Measurements from ENCODE around the gene MOSMO. TPM values are rescaled to one million over a fixed set of nuclear protein-coding genes. Genes with fewer than 3 reads are reported as not detected.

MOSMO gene
- total RNA-seq, result 3.8 TPM

DNA sequence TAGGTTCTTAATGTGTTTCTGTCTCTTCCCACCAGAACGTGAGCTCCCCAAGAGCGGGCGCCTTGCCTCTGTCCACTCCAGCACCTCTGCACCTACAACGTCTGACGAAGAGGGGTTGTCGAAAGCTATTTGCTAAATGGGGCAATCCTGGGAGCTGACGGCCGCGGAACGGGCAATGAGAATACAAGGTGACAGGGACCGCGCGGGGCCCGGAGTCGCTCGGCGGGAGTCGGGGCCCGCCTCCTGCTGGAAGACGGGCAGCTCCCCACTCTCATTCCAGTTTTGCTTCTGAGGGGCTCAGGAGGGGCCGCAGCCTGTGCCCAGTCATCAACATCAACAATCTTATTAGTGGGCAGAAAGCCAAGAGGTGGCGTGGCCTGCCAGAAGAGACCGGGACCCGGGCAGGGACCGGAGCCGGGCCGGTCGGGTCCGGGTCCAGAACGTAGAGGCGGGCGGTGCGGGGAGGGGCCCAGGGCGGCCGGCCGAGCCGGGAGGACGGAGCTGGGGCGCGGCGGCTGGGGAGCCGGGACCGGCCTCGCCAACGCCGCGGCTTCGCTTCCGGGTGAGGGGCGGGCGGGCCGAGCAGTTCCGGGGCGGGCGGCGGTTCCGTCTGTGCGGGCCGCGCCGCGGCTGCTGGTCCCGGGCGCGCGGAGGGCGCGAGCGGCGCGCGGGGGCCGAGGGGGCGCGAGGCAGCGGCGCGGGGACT lies at the start of gene MOSMO:
Gene MOSMO (plus strand): TSS at position 603 of the 706 bp plus-strand sequence. CDS start 191 bp downstream, outside the sequence.
- Histone ChIP-seq H3K4me1 (ENCODE audit: insufficient read depth, low read length) (peaks cover 23% of the 10 kb centered on the region), H3K27me3 (ENCODE audit: insufficient read depth, low read length) (no peaks in the 10 kb centered on the region), H3K4me3 (ENCODE audit: low read length) (peak within 1 kb of the TSS; percentile 84), H3K9me3 (ENCODE audit: low read depth, low read length) (no peaks in the 10 kb centered on the region)

DNA sequence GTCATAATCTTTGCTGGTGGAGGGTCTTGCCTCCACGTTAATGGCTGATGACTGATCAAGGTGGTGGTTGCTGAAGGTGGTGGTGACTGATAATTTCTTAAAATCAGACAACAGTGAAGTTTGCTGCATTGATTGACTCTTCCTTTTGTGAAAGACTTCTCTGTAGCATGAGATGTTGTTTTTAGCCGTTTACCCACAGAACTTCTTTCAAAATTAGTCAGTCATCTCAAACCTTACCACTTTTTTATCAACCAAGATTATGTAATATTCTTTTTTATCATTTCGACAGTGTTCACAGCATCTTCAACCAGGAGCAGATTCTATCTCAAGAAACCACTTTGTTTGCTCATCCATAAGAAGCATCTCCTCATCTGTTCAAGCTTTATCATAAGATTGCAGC lies 48.9 kb upstream of the MOSMO start:
- Histone ChIP-seq H3K9me3 (ENCODE audit: low read depth, low read length) (no peaks in the 10 kb centered on the region), H3K4me3 (ENCODE audit: low read length) (no peak overlapping the region), H3K27me3 (ENCODE audit: insufficient read depth, low read length) (no peaks in the 10 kb centered on the region), H3K4me1 (ENCODE audit: insufficient read depth, low read length) (peaks cover 9% of the 10 kb centered on the region)

DNA sequence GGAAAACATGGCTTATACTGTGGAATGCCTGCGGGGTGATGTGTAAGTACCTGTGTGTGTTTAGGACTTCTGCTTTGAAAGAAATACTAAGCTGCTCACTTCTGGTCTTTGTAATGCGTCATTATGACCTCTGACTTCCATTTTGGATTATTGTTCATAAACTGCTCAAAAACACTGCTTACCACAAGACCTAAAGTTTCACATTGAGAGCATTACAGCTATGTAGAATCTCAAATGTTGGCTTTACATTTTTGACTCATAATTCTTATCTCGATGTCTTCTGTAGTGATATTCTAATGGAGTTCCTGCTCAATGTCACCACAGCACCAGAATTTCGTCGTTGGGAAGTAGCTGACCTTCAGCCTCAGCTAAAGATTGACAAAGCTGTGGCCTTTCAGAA lies 45.4 kb upstream of the MOSMO start:
- Histone ChIP-seq H3K4me1 (ENCODE audit: insufficient read depth, low read length) (no peaks in the 10 kb centered on the region), H3K27me3 (ENCODE audit: insufficient read depth, low read length) (no peaks in the 10 kb centered on the region), H3K4me3 (ENCODE audit: low read length) (no peak overlapping the region)

DNA sequence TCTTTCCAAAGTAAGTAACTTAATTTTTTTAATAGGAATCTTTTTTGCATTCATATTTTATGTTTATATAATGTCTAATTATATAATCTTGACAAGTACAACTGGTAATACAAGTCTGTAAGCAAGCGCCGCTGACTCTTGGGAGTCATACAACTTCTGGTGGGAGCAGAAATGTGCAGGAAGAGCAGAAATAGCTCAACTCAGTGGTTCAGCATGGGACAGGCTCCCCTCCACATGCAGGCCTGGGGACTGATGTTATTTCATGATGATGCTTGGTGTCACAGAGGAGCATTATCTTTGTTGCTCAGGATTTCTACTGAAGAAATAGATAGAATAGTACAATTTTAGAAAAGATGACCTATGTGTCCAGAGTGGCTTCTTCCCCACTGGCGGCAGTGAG lies 44.0 kb upstream of the MOSMO start:
- H3K4me1 ChIP-seq (ENCODE audit: insufficient read depth, low read length), result no peaks in the 10 kb centered on the region
- no peaks in the 10 kb centered on the region for H3K9me3 ChIP-seq (ENCODE audit: low read depth, low read length)
- H3K4me3 ChIP-seq (ENCODE audit: low read length), result no peak overlapping the region
- no peaks in the 10 kb centered on the region for H3K27me3 ChIP-seq (ENCODE audit: insufficient read depth, low read length)

More for the DNA sequence above, 45.4 kb upstream of the MOSMO start:
- H3K9me3 ChIP-seq (ENCODE audit: low read depth, low read length), result no peaks in the 10 kb centered on the region

DNA sequence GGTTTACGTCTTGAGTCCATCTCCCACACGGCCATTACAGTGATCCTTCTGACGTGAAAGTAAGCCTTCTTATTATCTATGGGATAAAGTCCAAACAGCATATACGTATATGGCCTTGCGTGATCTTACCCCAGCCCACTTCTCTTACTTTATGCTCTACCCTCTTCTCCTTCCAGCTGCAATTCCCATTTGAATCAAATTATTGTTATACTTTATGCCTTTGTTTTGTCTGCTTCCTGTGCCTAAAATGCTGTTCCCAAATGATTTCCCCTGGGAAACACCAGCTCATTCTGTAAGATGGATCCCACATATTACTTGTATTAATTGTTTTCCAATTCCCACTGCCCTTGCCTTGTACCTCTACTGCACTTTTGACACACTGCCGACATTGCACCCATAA lies 43.6 kb upstream of the MOSMO start:
- H3K27me3 ChIP-seq (ENCODE audit: insufficient read depth, low read length), result no peaks in the 10 kb centered on the region
- no peak overlapping the region for H3K4me3 ChIP-seq (ENCODE audit: low read length)
- H3K9me3 ChIP-seq (ENCODE audit: low read depth, low read length), result no peaks in the 10 kb centered on the region
- H3K4me1 ChIP-seq (ENCODE audit: insufficient read depth, low read length), result no peaks in the 10 kb centered on the region

DNA sequence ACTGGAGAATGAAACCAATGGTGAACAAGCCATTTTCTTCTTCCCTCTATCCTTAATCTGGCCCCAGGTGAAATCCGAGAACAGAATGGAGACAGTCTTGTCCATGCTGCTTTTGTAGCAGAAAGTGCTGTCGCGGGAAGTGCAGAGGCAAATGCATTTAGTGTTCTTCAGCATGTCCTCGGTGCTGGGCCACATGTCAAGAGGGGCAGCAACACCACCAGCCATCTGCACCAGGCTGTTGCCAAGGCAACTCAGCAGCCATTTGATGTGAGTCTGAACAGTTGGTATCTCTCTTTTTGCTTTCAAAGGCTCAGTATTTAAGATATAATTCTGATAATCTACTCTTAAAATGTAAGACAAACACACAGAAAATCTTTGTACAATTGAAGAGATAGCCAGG lies 36.1 kb upstream of the MOSMO start:
- Histone ChIP-seq H3K4me3 (ENCODE audit: low read length) (no peak overlapping the region), H3K9me3 (ENCODE audit: low read depth, low read length) (no peaks in the 10 kb centered on the region), H3K27me3 (ENCODE audit: insufficient read depth, low read length) (no peaks in the 10 kb centered on the region), H3K4me1 (ENCODE audit: insufficient read depth, low read length) (no peaks in the 10 kb centered on the region)

DNA sequence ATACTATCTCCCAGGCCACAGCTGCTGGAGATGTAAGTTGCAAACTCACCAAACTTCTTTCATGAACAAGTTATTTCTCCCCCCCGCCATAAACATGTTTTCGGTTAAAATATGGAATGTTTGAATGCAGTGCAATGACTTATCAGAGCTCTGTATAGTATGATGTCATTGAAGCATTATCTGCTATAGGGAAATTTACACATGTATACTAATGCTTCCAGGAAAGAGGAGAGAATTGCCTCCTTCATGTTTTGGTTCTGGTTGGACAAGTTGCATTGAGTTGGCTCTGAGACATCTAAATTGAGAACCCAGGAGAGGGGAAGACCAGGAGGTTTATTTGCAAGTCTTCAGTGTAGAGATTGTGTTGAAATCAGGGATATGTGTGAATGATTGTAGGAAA lies 34.0 kb upstream of the MOSMO start:
- H3K9me3 ChIP-seq (ENCODE audit: low read depth, low read length), result no peaks in the 10 kb centered on the region
- H3K4me3 ChIP-seq (ENCODE audit: low read length), result no peak overlapping the region

DNA sequence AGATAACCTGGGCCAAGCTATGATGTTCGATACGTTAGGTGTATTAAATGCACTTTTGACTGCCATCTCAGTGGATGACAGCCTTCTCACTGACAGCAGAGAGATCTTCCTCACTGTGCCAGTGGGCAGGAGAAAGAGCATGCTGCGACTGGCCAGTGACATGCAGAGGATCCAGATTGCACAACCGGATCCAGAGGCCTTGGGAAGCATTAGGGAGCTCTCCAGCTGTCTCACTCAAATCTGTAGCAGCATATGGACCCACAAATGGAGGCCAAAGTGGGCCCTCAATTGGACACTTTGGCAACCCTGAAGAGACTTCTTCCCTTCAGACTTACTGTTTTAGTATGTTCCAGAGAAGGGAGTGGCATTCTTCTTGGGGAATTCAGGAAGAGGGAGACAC lies 27.9 kb upstream of the MOSMO start:
- Histone ChIP-seq H3K4me3 (ENCODE audit: low read length) (no peak overlapping the region), H3K9me3 (ENCODE audit: low read depth, low read length) (no peaks in the 10 kb centered on the region)

More for the DNA sequence above, 34.0 kb upstream of the MOSMO start:
- no peaks in the 10 kb centered on the region for H3K4me1 ChIP-seq (ENCODE audit: insufficient read depth, low read length)
- H3K27me3 ChIP-seq (ENCODE audit: insufficient read depth, low read length), result no peaks in the 10 kb centered on the region

DNA sequence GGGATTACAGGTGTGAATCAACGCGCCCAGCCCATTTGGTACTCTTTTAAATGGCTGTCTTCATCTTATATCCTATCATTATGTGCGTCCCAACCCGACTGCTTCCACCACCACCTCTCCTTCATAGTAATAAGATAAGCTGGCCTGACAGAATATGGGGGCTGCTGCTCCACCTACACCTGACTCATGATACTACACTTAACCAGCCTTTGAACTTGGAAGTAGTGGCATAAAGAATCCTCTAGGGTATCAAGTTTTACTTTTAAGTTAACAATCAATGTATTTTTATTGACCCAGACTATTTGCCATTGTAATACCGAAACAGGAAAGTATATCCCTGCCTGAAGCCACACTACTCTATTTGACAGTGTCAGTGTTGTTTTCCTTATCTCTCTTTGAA lies 25.8 kb upstream of the MOSMO start:
- H3K4me3 ChIP-seq (ENCODE audit: low read length), result no peak overlapping the region
- H3K4me1 ChIP-seq (ENCODE audit: insufficient read depth, low read length), result no peaks in the 10 kb centered on the region
- no peaks in the 10 kb centered on the region for H3K27me3 ChIP-seq (ENCODE audit: insufficient read depth, low read length)
- H3K9me3 ChIP-seq (ENCODE audit: low read depth, low read length), result no peaks in the 10 kb centered on the region

More for the DNA sequence above, 27.9 kb upstream of the MOSMO start:
- no peaks in the 10 kb centered on the region for H3K4me1 ChIP-seq (ENCODE audit: insufficient read depth, low read length)
- no peaks in the 10 kb centered on the region for H3K27me3 ChIP-seq (ENCODE audit: insufficient read depth, low read length)

DNA sequence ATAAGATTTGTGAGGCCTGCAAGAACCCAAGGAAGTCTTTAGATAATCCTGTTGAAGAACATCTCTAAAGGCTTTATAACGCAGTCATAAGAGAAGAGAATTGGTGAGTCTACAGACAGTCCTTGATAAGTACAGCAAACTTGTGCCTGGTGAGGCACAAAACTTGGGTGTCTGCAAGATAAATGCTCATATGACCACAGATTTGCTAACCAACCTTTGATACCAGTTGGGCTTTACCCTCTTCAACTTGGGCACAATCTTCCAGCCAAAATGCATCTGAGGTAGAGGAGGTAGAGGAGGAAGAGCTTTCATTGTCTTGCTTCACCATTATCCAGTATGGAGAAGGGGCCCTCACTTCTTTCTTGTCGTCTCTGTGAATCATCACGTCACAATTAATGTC lies 23.8 kb upstream of the MOSMO start:
- Histone ChIP-seq H3K4me3 (ENCODE audit: low read length) (no peak overlapping the region), H3K4me1 (ENCODE audit: insufficient read depth, low read length) (no peaks in the 10 kb centered on the region), H3K9me3 (ENCODE audit: low read depth, low read length) (no peaks in the 10 kb centered on the region), H3K27me3 (ENCODE audit: insufficient read depth, low read length) (no peaks in the 10 kb centered on the region)

DNA sequence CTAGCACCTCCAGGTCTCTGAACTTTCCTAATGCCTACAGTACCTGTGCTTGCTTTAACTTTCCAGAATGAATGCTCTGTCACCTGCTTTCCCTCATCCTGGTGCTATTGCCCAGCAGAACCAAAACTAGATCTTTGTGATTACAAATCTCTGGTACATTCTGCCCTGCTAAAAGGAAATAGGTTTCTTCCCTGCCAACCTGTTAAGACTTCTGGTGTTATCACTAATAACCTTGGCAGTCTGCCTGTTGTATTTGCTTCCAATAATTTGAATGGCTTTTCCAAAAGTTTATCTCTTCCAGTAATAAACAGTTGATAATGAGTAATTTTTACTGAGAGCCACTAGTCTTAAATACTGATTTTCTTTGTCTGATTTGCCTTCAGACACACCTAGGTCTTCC lies 22.4 kb upstream of the MOSMO start:
- H3K27me3 ChIP-seq (ENCODE audit: insufficient read depth, low read length), result no peaks in the 10 kb centered on the region
- no peak overlapping the region for H3K4me3 ChIP-seq (ENCODE audit: low read length)

DNA sequence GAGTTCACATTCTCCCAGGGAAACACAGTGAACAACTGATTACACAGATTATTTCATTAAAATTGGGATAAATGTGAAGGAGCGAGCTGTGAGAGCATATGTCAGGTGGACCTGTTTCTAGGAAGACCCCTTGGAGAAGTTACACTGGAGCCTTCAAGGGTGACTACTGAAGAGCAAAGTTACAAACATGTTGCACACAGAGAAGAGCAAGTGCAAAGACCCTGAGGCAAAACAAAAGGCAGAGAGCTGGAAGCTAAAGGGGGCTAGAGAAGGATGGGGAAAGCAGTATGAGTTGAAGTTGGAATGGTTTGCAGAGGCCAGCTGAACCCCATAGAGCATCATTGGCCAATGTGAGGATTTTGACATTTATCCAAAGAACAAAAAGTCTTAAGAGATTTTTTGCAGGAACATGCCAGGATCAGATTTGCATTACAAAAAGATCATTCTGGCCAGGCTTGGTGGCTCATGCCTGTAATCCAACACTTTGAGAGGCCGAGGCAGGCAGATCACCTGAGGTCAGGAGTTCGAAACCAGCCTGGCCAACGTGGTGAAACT lies 21.1 kb upstream of the MOSMO start:
- Histone ChIP-seq H3K4me1 (ENCODE audit: insufficient read depth, low read length) (no peaks in the 10 kb centered on the region), H3K27me3 (ENCODE audit: insufficient read depth, low read length) (no peaks in the 10 kb centered on the region), H3K4me3 (ENCODE audit: low read length) (no peak overlapping the region), H3K9me3 (ENCODE audit: low read depth, low read length) (no peaks in the 10 kb centered on the region)

More for the DNA sequence above, 22.4 kb upstream of the MOSMO start:
- H3K4me1 ChIP-seq (ENCODE audit: insufficient read depth, low read length), result no peaks in the 10 kb centered on the region
- H3K9me3 ChIP-seq (ENCODE audit: low read depth, low read length), result no peaks in the 10 kb centered on the region

DNA sequence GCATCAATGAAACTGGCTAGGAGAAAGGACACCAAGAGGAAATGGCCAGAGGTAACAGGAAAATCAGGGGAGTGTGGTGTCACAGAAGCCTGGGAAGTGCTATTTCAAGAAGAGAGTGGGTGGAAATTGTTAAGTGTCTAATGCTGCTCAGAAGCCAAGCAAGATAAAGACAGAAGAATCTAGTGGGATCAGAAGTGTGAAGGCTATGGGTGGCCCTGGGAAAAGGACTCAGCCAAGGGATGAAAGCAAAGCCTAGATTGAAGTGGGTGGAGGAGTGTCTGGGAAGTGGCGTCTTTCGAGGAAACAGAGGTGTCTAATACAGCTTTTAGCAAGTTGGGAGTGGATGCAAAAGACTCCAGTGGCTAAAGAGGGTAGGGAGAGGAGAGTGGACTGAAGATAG lies 20.4 kb upstream of the MOSMO start:
- no peaks in the 10 kb centered on the region for H3K9me3 ChIP-seq (ENCODE audit: low read depth, low read length)
- H3K27me3 ChIP-seq (ENCODE audit: insufficient read depth, low read length), result no peaks in the 10 kb centered on the region
- no peak overlapping the region for H3K4me3 ChIP-seq (ENCODE audit: low read length)
- H3K4me1 ChIP-seq (ENCODE audit: insufficient read depth, low read length), result no peaks in the 10 kb centered on the region

DNA sequence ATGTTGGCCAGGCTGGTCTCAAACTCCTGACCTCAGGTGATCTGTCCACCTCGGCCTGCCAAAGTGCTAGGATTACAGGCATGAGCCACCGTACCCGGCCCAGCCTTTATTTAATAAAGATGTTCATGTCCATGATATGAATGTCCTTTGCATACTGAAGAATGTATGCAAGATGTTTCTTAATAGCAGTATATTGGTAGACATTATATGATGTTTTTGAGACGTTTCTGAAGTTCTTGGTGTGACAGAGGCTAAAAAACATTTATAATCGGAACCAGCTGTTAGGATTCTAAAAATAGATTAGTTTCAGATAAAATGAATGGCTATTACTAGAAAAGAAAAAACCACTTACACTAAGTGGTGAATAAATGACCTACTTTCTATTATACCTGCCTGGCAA lies 18.8 kb upstream of the MOSMO start:
- H3K27me3 ChIP-seq (ENCODE audit: insufficient read depth, low read length), result no peaks in the 10 kb centered on the region
- no peak overlapping the region for H3K4me3 ChIP-seq (ENCODE audit: low read length)
- H3K9me3 ChIP-seq (ENCODE audit: low read depth, low read length), result no peaks in the 10 kb centered on the region
- H3K4me1 ChIP-seq (ENCODE audit: insufficient read depth, low read length), result no peaks in the 10 kb centered on the region

DNA sequence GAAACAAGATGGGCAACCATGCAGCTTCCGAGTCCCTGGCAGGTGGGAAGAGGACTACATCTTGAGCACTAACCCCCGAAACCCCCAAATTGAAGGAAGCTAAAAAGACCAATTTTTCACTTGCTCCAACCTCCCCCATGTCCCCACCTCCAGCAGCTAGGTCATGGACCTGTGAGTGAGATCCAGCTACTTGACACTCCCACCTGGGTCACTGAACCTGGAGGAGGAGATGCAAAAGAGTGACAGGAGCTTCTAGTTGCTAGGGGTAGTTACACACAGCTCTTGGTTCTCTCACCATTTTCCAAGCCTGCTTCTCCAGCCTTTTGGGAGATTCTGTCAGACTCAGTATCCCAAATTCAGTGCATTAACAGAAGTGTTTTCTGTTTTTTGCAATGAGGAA lies 18.2 kb upstream of the MOSMO start:
- Histone ChIP-seq H3K4me3 (ENCODE audit: low read length) (no peak overlapping the region), H3K27me3 (ENCODE audit: insufficient read depth, low read length) (no peaks in the 10 kb centered on the region), H3K9me3 (ENCODE audit: low read depth, low read length) (no peaks in the 10 kb centered on the region), H3K4me1 (ENCODE audit: insufficient read depth, low read length) (no peaks in the 10 kb centered on the region)

DNA sequence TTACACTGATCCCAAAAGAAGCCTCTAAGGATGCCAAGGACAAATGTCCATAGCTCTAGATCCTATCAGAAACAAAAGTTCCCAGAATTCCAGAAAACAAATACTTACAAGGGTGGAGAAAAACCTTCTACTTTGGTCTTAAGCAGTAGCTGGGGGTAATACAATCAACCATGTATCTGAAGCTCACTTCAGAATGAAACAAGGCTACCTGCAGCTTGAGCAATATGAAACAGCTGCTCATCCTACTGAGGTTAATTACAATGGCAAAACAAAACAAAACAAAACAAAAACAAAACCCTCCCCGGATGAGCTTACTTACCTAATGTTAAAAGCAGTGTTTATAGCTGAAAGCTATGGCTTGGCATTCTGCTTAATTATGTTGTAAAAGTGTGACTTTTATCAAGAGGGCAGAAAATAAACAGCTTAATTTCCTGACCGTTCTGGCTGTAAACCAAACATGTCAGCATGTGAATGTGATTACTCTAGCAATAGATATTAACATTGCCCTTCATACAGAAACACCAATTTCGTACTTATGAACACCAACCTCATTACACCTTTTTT lies 17.4 kb upstream of the MOSMO start:
- H3K27me3 ChIP-seq (ENCODE audit: insufficient read depth, low read length), result no peaks in the 10 kb centered on the region
- H3K4me1 ChIP-seq (ENCODE audit: insufficient read depth, low read length), result no peaks in the 10 kb centered on the region
- no peak overlapping the region for H3K4me3 ChIP-seq (ENCODE audit: low read length)
- H3K9me3 ChIP-seq (ENCODE audit: low read depth, low read length), result no peaks in the 10 kb centered on the region

Data from mononuclear cell (primary cell).